Testis (tissue), 3 donors: ENCODE results near the gene YPEL1. TPM values are rescaled to one million over a fixed set of nuclear protein-coding genes. Genes with fewer than 3 reads are reported as not detected.

Source experiments
- DNase-seq: peaks from one replicate; pipeline ENCODE4 v3.0.0-alpha.2; 2019
- H3K27ac ChIP-seq, 2 donors: fragments of 200-600 bp; sonication (generic); one replicate each; pipeline ENCODE4 v1.5.1; 2019
- H3K27me3 ChIP-seq: fragments of 200-600 bp; sonication (generic); one replicate; pipeline ENCODE4 v1.5.1; 2019
- H3K36me3 ChIP-seq: fragments of 200-600 bp; sonication (generic); one replicate; pipeline ENCODE4 v1.5.1; 2017; ENCODE audit warnings: low read depth; ENCODE audit errors: missing control alignments
- H3K4me1 ChIP-seq: fragments of 200-600 bp; sonication (generic); one replicate; pipeline ENCODE4 v1.5.1; 2019
- H3K4me3 ChIP-seq, 2 donors: fragments of 200-600 bp; sonication (generic); one replicate each; pipeline ENCODE4 v1.5.1; 2017 to 2019
- H3K9me3 ChIP-seq: fragments of 200-600 bp; sonication (generic); one replicate; pipeline ENCODE4 v1.5.1; 2017
- POLR2A ChIP-seq: fragments of 450-650 bp; IDR thresholded peaks from one replicate; pipeline ENCODE4 v1.6.1; 2017; ENCODE audit warnings: antibody characterized with exemption, mild to moderate bottlenecking, moderate library complexity
- WGBS, 2 donors: methylation state at CpG; one replicate each; pipeline ENCODE4 v1.1.5; 2018; 5-methylcytosine and 5-hydroxymethylcytosine counted together
- intact Hi-C: fragments of 100-400 bp; cut with DNase I; formaldehyde crosslinking; loops from one replicate; pipeline ENCODE4 v1.15.1; 2023; ENCODE audit warnings: low total_unique reads
- polyA plus RNA-seq: library from polyadenylated mRNA; stranded (reverse); fragments of 350-450 nt; fragmentation: Illumina TruSeq; extraction: RNeasy Lipid Tissue Mini Kit (QIAGEN cat#74804); gene quantifications from one replicate; pipeline ENCODE4 v1.2.3, GENCODE V29; 2014; ENCODE audit warnings: low read depth, low replicate concordance; ENCODE audit not compliant: insufficient read depth
- total RNA-seq, 2 donors: library from RNA; depleted of rRNA; stranded (reverse); fragments of >200 nt; gene quantifications; one replicate each; pipeline ENCODE4 v1.2.3, GENCODE V29; 2016
- TF ChIP-seq, protein P1 (sequence below), 3 experiments: fragments of 450-650 bp in 2 of 3; fragments of 200-600 bp in 1 of 3; sonication (generic) in 1 of 3; IDR thresholded peaks; one replicate each; pipeline ENCODE4 v1.5.1; 2016 to 2019; ENCODE audit warnings: antibody characterized with exemption in 3 of 3, mild to moderate bottlenecking in 2 of 3, moderate library complexity in 1 of 3

Gene YPEL1
- total and polyA plus RNA-seq, 3 donors from 2014 or later, result 83.6 to 169 (median 168) TPM

DNA sequence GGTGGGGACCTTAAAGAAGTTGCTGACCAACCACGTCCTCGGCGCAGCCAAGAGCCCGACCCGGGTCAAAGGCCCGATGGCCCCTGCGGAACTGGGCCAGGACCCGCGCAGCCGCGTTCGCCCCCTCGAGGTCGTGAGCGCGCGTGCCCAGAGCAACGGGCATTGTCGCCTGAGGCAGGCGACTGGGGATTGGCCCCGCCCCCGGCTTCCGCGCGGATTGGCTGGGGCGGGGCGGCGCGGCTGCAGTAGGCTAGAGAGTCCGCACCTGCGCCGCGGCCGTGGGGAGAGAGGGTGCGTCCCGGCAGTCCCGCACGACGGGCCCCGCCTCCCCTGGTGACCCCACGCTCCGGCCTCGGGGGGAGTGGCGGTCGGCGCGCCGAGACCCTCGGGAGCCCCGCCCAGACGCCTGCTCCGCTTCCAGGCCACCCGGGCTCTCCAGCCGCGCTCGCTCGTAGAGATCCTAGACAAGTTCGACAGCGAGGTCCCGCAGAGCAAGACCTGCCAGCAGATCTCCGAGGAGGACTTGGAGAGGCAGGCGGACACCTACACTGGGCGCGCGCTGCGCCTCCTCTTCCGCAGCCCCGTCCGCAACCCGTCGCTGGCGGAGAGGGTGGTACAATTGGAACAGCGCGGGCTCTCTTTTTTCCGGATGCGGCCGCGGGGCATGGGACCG is 78.1 kb downstream of the YPEL1 start:
- intact Hi-C loops, result no loop called here
- Histone ChIP-seq H3K4me1 (no peaks in the 10 kb centered on the region), H3K27me3 (no peaks in the 10 kb centered on the region), H3K4me3 (peak overlapping the region; percentile 27 to 50), H3K36me3 (no peaks in the 10 kb centered on the region), H3K9me3 (no peaks in the 10 kb centered on the region), H3K27ac (no peak overlapping the region)
- DNase-seq, result peak; percentile 71
- TF ChIP-seq, protein P1, sequence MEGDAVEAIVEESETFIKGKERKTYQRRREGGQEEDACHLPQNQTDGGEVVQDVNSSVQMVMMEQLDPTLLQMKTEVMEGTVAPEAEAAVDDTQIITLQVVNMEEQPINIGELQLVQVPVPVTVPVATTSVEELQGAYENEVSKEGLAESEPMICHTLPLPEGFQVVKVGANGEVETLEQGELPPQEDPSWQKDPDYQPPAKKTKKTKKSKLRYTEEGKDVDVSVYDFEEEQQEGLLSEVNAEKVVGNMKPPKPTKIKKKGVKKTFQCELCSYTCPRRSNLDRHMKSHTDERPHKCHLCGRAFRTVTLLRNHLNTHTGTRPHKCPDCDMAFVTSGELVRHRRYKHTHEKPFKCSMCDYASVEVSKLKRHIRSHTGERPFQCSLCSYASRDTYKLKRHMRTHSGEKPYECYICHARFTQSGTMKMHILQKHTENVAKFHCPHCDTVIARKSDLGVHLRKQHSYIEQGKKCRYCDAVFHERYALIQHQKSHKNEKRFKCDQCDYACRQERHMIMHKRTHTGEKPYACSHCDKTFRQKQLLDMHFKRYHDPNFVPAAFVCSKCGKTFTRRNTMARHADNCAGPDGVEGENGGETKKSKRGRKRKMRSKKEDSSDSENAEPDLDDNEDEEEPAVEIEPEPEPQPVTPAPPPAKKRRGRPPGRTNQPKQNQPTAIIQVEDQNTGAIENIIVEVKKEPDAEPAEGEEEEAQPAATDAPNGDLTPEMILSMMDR (IDR thresholded peaks at IDR 0.05), result no peak
- no peak for TF ChIP-seq POLR2A
- 0 to 1% methylated on average over 1 to 76 of the region's 79 CpGs for WGBS, 2 donors

DNA sequence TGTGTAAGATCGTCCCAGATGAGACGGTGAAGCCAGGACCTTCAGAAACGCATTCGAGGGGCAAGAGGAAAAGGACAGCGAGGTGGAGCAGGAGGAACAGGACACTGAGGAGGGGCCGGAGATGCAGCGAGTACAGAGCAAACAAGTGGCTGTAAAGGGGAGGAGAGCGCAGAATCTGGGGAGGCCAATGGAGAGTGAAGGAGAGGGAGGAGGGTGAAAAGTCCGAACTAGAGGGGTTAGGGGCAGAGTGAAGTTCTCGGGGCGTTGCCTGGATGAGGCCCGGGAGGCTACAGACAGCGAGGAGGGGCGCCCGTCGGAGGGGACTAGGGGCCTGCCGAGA is 78.6 kb downstream of the YPEL1 start:
- no peaks in the 10 kb centered on the region for H3K27me3 ChIP-seq
- TF ChIP-seq POLR2A, result no peak
- TF ChIP-seq, protein P1 (IDR thresholded peaks at IDR 0.05), result no peak
- peak overlapping the region; percentile 27 to 50 for H3K4me3 ChIP-seq
- no peaks in the 10 kb centered on the region for H3K36me3 ChIP-seq
- no peak for DNase-seq
- no peak overlapping the region for H3K27ac ChIP-seq
- H3K4me1 ChIP-seq, result peaks cover 4% of the 10 kb centered on the region
- no peaks in the 10 kb centered on the region for H3K9me3 ChIP-seq
- 18 to 19% methylated on average over 16 to 17 of the region's 17 CpGs for WGBS, 2 donors
- intact Hi-C loops, result no loop called here

DNA sequence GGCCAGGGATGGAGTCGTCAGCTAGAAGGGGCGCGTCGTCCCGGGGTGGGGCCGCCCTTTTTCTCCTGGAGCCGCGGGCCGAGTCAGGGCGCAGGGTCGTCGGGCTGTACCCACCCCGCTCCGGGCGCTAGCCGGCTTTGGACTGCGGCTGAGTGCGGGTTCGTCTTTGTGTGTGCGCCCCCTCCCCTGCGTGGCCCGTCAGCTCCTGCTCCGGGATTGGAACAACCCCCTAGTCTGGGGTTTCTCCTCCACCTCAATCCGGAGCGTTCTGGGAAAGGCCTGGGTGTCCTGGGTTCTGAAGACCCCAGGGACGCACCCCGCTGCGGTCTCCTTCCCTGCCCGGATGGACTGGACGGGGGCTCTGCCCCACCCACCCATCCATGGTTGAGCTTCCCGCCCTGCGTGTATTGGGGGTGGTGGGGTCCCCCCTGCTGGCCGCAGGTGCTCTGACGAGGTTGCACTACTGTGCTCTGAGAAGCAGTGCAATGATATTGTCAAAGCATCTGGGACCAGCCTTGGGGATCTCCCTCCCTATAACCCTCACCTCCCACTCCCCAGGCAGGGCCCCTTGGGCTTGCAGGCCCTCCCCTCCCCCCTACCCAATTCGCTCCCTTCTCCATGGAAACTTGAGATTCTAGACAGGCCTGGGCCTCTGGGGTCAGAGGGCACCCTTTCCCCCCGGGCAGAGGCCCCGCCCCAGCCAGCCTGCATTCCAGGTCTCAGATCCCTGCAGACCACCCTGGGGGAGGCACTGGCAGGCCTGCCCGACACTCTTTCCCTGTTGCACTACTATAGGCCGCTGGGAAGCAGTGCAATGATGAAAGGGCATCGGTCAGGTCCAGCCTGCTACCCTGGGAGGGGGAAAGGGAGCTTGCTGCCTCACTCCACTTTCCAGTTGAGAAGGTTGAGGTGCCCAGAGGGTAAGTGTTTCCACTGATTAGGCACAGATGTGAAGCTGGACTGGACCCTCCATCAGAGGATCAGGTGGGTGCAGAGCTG is 82.7 kb downstream of the YPEL1 start:
- 23 to 29% methylated on average over 19 to 40 of the region's 40 CpGs for WGBS, 2 donors
- H3K27ac ChIP-seq, result no peak overlapping the region

DNA sequence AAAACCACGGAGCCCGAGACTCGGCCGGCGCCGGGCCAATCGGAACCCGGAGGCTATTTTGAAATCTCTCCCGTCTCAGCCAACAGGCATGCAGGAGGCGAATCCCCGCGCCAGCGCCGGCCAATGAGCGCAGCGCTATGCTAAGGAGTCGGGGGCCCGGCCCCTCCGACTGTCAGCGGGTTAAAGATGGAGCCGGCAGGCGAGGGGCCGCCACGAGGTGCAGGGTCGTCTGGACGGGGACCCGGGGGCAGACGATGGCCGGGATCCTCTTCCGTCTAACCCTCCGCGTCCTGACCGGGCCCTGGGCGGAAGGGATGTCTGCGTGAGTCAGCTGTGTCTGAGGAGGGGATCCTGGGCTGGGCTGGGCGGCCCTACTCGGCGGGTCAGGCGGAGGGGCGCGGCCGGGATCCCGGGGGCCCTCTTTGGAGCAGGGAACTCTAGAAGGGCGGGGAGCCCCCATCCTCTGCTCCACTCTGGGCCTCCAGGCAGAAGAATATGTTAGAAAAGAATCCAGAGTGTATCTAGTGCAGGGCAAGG is 83.5 kb downstream of the YPEL1 start:
- peak; percentile 95 for DNase-seq
- H3K9me3 ChIP-seq, result no peaks in the 10 kb centered on the region
- peaks cover 13% of the 10 kb centered on the region for H3K4me1 ChIP-seq
- intact Hi-C loops, result no loop called here
- H3K27me3 ChIP-seq, result no peaks in the 10 kb centered on the region
- 0 to 1% methylated on average over 30 to 44 of the region's 44 CpGs for WGBS, 2 donors
- no peak for TF ChIP-seq POLR2A
- TF ChIP-seq, protein P1 (IDR thresholded peaks at IDR 0.05), result no peak
- H3K27ac ChIP-seq, result no peak overlapping the region
- no peaks in the 10 kb centered on the region for H3K36me3 ChIP-seq
- peak overlapping the region; percentile 44 to 60 for H3K4me3 ChIP-seq

More for the DNA sequence above, 82.7 kb downstream of the YPEL1 start:
- no peaks in the 10 kb centered on the region for H3K9me3 ChIP-seq
- H3K4me1 ChIP-seq, result peaks cover 13% of the 10 kb centered on the region
- no peaks in the 10 kb centered on the region for H3K36me3 ChIP-seq
- intact Hi-C loops, result no loop called here
- TF ChIP-seq, protein P1 (IDR thresholded peaks at IDR 0.05), result no peak
- no peak for TF ChIP-seq POLR2A
- H3K27me3 ChIP-seq, result no peaks in the 10 kb centered on the region
- H3K4me3 ChIP-seq, result peak overlapping the region; percentile 44 to 60
- DNase-seq, result no peak
